HEK293T (cell line): ENCODE data around the gene ACLY.

ENCODE experiments used
- BHLHE40 ChIP-seq: fragments of 450-650 bp; IDR thresholded peaks from 2 replicates; pipeline ENCODE4 v1.6.1; 2016; ENCODE audit warnings: mild to moderate bottlenecking, moderate library complexity, borderline replicate concordance
- CTBP1 ChIP-seq: fragments of 450-650 bp; IDR thresholded peaks from 2 replicates; pipeline ENCODE4 v1.6.1; 2016; ENCODE audit warnings: borderline replicate concordance
- ELF4 ChIP-seq: fragments of 450-650 bp; IDR thresholded peaks from 2 replicates; pipeline ENCODE4 v1.6.1; 2017; ENCODE audit warnings: antibody characterized with exemption
- FOXA1 ChIP-seq: fragments of 450-650 bp; IDR thresholded peaks from 2 replicates; pipeline ENCODE4 v1.6.1; 2016; ENCODE audit warnings: mild to moderate bottlenecking
- FOXK2 ChIP-seq: fragments of 450-650 bp; IDR thresholded peaks from 2 replicates; pipeline ENCODE4 v1.6.1; 2016; ENCODE audit warnings: mild to moderate bottlenecking
- FOXM1 ChIP-seq: fragments of 450-650 bp; IDR thresholded peaks from 2 replicates; pipeline ENCODE4 v1.6.1; 2017; ENCODE audit warnings: mild to moderate bottlenecking, borderline replicate concordance
- HDGF ChIP-seq: fragments of 450-650 bp; IDR thresholded peaks from 2 replicates; pipeline ENCODE4 v1.6.1; 2017; ENCODE audit warnings: antibody characterized with exemption, borderline replicate concordance
- LEF1 ChIP-seq: fragments of 450-650 bp; IDR thresholded peaks from 2 replicates; pipeline ENCODE4 v1.6.1; 2017; ENCODE audit warnings: mild to moderate bottlenecking, borderline replicate concordance
- NFRKB ChIP-seq: fragments of 450-650 bp; IDR thresholded peaks from 2 replicates; pipeline ENCODE4 v1.6.1; 2016; ENCODE audit warnings: mild to moderate bottlenecking, moderate library complexity
- SP1 ChIP-seq: fragments of 450-650 bp; IDR thresholded peaks from 2 replicates; pipeline ENCODE4 v1.6.1; 2017
- SUZ12 ChIP-seq: fragments of 450-650 bp; IDR thresholded peaks from 2 replicates; pipeline ENCODE4 v1.6.1; 2016; ENCODE audit warnings: mild to moderate bottlenecking
- TARDBP ChIP-seq: fragments of 450-650 bp; IDR thresholded peaks from 2 replicates; pipeline ENCODE4 v1.6.1; 2016
- ZNF384 ChIP-seq: fragments of 450-650 bp; IDR thresholded peaks from 2 replicates; pipeline ENCODE4 v1.6.1; 2016
- TF ChIP-seq, protein P1 (sequence below): fragments of 450-650 bp; IDR thresholded peaks from 2 replicates; pipeline ENCODE4 v1.6.1; 2016

DNA sequence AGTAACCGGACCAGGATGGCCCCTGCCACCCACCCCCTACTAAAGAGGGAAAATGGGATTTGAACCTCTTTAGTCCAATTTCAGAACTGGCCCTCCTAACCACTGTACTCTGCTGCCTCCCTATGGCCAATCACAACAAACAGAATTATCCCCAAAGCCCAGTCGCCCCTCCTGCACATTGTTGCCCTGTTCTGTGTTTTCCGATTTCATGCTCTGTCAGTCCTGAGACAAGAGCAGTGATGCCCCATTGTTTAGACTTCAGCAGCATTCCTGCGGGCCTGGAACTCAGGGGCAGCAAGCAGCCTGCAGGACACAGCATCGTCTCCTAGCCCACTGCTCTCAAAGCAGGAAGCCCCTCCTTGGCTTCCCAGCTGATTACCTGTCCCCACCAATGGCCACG lies 33.0 kb downstream of the ACLY start:
- no peak for TF ChIP-seq TARDBP
- TF ChIP-seq CTBP1: no peak
- TF ChIP-seq HDGF: no peak
- TF ChIP-seq ELF4: no peak
- no peak for TF ChIP-seq FOXK2
- TF ChIP-seq FOXM1: no peak
- TF ChIP-seq LEF1: no peak
- TF ChIP-seq SUZ12: no peak
- TF ChIP-seq BHLHE40: no peak
- TF ChIP-seq FOXA1: no peak
- TF ChIP-seq, protein P1, sequence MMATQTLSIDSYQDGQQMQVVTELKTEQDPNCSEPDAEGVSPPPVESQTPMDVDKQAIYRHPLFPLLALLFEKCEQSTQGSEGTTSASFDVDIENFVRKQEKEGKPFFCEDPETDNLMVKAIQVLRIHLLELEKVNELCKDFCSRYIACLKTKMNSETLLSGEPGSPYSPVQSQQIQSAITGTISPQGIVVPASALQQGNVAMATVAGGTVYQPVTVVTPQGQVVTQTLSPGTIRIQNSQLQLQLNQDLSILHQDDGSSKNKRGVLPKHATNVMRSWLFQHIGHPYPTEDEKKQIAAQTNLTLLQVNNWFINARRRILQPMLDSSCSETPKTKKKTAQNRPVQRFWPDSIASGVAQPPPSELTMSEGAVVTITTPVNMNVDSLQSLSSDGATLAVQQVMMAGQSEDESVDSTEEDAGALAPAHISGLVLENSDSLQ: no peak
- no peak for TF ChIP-seq ZNF384
- no peak for TF ChIP-seq SP1
- no peak for TF ChIP-seq NFRKB
